CD4-positive, alpha-beta T cell treated with Interleukin-2 at 100 ng/mL for 4 hours (primary cell): Measurements from ENCODE around the gene TCERG1L.
"Not testable (repeated sequence)": the region's sequence is repeated elsewhere in the genome, so short reads cannot be mapped to it uniquely, and the experiment has no call there.

Experiments used
- DNase-seq: peaks from one replicate; pipeline ENCODE4 v3.0.0-alpha.2; 2020; ENCODE audit warnings: low spot score

The TCERG1L gene

GRCh38 chr10:131143425-131144165 is 167.9 kb downstream of the TCERG1L start:
- DNase-seq, result no peak

GRCh38 chr10:131142517-131143380 is 168.8 kb downstream of the TCERG1L start:
- no peak for DNase-seq

DNA sequence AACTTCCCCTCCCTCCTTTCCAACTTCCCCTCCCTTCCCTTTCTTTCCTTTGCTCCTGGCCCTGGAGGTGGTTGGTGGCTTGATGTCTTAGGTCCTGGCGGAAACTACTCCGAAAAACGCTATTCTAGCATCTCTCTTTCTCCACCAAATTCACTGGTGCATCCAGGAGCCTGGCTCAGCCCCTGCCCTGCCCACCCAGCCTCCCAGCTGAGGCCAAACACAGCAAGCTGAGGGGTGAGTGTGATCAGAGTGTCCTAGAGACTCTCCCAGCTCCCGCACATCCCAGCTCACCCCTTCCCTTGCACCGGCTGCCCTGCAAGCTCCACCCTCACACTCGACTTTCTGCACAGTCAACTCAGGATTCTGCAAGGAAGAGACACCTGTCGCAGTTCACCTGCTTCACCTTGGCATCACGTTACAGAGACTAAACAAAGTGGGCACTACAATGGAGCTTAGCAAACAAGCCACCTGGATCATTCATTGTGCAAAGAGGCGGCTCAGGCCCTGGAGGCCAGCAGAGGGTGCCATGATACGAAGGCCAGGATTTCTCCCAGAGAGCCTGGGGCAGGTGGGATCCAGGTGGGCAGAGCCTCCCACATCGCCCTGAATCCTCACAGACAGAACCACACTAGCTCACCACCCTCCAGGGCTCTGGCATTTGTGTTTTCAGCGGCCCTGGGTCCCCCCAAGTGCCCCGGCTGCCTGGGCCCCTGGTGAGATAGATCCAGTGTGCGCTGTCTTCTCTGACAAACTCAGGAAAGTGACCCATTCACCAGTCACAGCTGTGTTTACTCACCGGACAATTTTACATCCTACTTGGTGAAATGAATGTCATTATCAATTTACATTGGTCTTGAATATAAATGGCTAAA is 169.6 kb downstream of the TCERG1L start:
- no peak for DNase-seq

GRCh38 chr10:131141207-131141606 is 170.3 kb downstream of the TCERG1L start:
- DNase-seq, result no peak

DNA sequence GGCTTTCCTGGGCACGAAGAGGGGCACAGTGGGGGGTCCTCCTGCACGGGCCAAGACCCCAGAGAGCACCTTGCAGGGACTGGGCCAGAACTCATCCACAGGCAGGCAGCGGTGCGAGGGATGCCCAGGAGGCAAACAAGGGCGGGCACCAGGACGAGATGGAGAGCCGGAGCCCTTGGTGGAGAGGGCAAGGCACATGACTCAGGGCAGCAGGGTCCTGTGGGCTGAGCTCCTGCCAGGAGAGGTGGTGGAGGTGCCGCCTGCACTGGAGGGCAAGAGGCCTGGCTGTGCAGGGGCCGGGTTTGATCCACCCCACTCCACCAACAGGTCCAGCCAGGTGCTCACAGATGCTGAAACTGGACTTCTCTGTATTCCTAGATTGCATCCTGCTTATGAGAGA is 170.9 kb downstream of the TCERG1L start:
- no peak for DNase-seq

GRCh38 chr10:131137223-131137622 is 174.3 kb downstream of the TCERG1L start:
- no peak for DNase-seq

- DNase-seq, result not testable (repeated sequence)
These were observed 175.2 kb downstream of the TCERG1L start for GRCh38 chr10:131136336-131136735.

GRCh38 chr10:131135716-131136115 is 175.8 kb downstream of the TCERG1L start:
- no peak for DNase-seq

DNA sequence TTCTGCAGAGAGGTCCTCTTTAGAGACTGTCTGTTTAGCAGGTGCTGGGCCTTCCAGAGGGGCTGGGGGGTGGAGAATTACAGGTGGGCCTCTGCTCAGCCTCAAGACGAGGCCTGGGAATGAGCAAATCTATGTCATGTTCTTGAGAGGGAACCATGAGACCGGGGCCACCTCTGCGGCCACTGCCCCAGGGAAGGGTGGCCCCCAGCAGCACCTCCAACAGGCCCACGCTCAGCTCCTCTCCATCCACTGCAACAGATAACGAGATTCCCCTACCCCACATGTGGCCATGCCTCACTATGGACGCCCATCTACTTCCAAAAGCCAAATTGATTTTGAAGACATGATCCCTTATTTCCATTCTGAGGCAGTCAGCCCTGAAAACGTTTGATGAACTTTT is 176.9 kb downstream of the TCERG1L start:
- DNase-seq, result no peak

DNA sequence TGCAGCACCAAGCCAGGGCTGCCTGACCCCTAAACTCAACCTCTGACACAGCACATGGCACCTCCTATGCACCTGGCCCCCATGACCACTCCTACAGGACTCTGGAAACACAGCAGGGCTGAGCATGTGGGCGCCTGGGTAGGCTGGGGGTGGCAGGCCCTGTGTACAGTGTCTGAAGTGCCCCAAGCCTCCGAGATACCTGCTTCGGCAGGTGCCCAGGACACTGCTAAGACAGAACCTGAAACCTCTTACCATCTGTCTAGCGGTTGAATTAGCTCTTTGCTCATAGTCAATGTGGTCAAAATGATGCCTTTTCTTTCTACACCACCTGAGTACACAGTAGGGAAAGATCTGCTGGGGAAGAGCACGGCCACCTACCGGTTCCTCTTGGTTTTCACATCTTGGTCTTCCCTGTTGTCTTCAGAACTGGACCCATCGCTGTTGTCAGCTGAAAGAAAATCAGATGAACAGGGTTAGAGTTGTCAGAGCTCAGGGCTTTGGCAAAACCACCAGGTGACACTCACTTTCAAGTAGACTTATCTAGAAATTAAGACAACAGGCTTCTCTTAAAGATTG is 177.4 kb downstream of the TCERG1L start:
- no peak for DNase-seq

DNA sequence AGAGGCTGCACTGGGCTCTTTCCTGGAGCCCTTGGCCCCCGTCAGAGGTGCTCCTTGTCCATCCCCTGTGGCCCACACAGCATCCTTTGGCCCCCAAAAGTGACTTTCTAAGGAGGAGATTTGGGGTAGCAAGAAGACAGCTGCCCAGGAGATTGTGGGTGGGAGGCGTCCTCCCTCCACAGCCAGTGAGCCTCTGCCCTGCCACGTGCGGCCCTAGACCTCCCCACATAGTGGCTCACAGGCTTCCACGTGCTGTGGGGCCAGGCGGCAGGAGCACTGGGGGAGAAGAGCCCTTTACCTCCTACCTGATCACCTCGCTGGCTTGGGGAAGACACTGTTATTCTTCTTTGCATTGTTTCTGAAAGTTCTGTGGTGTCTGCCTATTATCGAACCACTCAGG is 178.8 kb downstream of the TCERG1L start:
- DNase-seq, result no peak

- DNase-seq, result no peak
These were observed 179.6 kb downstream of the TCERG1L start for GRCh38 chr10:131131726-131132591.

DNA sequence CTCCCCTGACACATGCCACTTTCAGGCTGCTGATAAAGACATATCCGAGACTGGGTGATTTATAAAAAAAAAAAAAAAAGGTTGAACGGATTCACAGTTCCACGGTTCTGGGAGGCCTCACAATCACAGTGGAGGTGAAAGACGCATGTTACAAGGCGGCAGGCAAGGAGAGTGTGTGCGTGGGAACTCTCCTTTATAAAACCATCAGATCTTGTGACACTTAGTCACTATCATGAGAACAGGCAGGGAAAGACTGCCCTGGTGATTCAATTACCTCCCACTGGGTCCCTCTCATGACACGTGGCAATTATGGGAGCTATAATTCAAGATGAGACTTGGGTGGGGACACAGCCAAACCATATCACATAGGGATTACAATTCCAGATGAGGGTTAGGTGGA is 181.5 kb downstream of the TCERG1L start:
- DNase-seq, result no peak

GRCh38 chr10:131129544-131129943 is 182.0 kb downstream of the TCERG1L start:
- DNase-seq, result no peak

- no peak for DNase-seq
These were observed 182.8 kb downstream of the TCERG1L start for GRCh38 chr10:131128731-131129130.

DNA sequence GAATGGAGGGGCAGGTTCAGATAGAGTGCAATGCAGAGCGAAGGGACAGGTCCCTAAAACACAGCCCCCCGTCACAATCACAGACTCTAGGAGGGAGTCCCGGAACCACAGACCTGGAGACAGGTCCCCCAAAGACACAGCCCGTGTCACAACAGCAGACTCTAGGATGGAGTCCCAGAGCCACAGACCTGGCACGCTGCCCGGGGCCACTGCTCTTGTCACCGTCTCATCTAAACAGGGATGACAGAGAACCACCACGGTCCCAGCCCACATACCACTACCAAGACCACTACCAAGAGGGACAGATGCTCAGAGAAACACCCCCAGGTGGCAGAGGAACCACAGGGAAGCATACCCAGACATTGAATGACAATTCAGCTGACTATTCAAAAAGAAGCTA is 183.9 kb downstream of the TCERG1L start:
- DNase-seq, result no peak

- no peak for DNase-seq
These were observed 184.4 kb downstream of the TCERG1L start for GRCh38 chr10:131127138-131127589.

DNA sequence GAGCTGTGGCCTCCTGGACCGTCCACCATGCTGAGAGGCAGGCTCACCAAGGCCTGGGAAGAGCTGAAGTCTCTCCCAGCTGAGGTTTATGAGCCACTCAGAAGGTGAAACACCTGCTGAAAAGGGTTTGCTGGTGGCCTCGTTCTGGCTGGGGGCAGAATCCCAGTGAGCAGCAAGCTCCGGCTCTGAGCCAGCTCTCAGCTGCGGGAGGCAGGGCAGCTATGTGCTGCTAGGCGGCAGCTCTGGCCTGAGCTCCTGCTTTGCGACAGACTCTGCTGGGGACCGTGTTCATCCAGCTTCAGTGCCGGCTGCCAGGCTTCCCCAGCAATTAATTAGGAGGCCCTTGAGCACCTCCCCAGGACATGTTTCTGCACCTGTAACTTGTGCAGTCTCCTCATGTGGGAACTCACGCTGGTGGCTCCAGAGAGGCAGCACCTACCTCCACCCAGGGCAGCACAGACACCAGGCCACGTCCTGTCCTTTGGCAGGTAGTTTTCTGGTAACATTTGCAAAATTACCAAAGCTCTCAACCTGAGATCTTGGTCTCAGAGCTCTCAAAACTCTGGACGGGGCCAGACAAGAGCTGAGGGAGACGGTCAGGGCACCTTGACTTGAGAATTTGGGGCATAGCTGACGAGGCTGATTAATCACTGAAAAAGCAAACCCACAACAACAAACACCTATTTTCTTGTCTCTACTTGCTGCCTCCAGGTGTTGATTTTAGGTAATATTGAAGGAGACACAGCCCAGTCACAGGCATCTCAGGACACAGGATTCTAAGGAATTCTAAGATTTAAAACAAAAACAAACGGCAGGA is 185.0 kb downstream of the TCERG1L start:
- no peak for DNase-seq

- DNase-seq, result no peak
These were observed 185.9 kb downstream of the TCERG1L start for GRCh38 chr10:131125511-131126225.
